Ectodermal cell (in vitro differentiated cells): ENCODE results near the gene SHISA9.
"Not testable (repeated sequence)": the region's sequence is repeated elsewhere in the genome, so short reads cannot be mapped to it uniquely, and the experiment has no call there.

Experiments used
- H3K27ac ChIP-seq: 2 replicates; pipeline ENCODE4 v1.7.0; 2013; ENCODE audit warnings: mild to moderate bottlenecking, low read depth, low read length; ENCODE audit not compliant: insufficient read depth, poor library complexity, severe bottlenecking
- H3K27me3 ChIP-seq: 2 replicates; pipeline ENCODE4 v1.7.0; 2013; ENCODE audit warnings: mild to moderate bottlenecking, low read length; ENCODE audit not compliant: insufficient read depth, control insufficient read depth, poor library complexity, severe bottlenecking
- H3K36me3 ChIP-seq: one replicate; pipeline ENCODE4 v1.7.0; 2013; ENCODE audit warnings: low read length; ENCODE audit not compliant: control insufficient read depth, insufficient read depth
- H3K4me1 ChIP-seq: one replicate; pipeline ENCODE4 v1.7.0; 2013; ENCODE audit warnings: low read length; ENCODE audit not compliant: control insufficient read depth, insufficient read depth
- H3K4me3 ChIP-seq: 2 replicates; pipeline ENCODE4 v1.7.0; 2013; ENCODE audit warnings: low read depth, low read length, control low read depth; ENCODE audit not compliant: insufficient read depth
- H3K9me3 ChIP-seq: 2 replicates; pipeline ENCODE4 v1.7.0; 2013; ENCODE audit warnings: mild to moderate bottlenecking, low read length, moderate library complexity; ENCODE audit not compliant: control insufficient read depth
- WGBS, 2 experiments: methylation state at CpG; one replicate each; pipeline ENCODE4 v1.1.7; 2013; ENCODE audit warnings: missing lambda C conversion rate in 2 of 2; 5-methylcytosine and 5-hydroxymethylcytosine counted together

SHISA9 gene

GRCh38 chr16:12907670-12908233 is 6.4 kb downstream of the SHISA9 start:
- Histone ChIP-seq H3K9me3 (no peaks in the 10 kb centered on the region), H3K4me3 (no peak overlapping the region), H3K4me1 (no peaks in the 10 kb centered on the region), H3K27me3 (peaks cover 15% of the 10 kb centered on the region), H3K27ac (no peak overlapping the region), H3K36me3 (peaks cover 6% of the 10 kb centered on the region)
- 66 to 69% methylated on average over 5 of the region's 5 CpGs for WGBS, 2 experiments

- Histone ChIP-seq H3K4me1 (no peaks in the 10 kb centered on the region), H3K27me3 (no peaks in the 10 kb centered on the region), H3K9me3 (no peaks in the 10 kb centered on the region), H3K4me3 (no peak overlapping the region), H3K27ac (no peak overlapping the region), H3K36me3 (no peaks in the 10 kb centered on the region)
- 84 to 91% methylated on average over 3 to 5 of the region's 5 CpGs for WGBS, 2 experiments
These were observed 15.8 kb downstream of the SHISA9 start for GRCh38 chr16:12917246-12917645.

DNA sequence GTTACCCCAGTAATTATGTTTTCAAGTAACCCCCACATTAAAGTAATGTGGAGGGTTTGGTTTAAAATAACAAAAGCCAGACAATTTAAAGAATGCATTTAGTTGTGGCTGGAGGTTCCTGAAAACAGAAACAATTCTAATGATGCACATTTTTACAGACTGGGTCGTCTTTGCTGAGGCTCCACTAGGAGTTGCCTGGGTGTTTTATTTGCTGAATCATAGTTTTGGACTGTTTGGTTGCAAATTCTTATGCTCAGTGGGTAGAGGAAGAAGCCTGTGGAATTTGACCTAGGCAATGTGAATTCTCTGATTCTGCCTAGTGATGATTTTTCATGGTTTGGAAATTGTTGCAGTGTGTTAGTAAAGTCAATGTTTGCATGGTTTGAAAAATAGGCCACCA is 16.3 kb downstream of the SHISA9 start:
- Histone ChIP-seq H3K4me1 (no peaks in the 10 kb centered on the region), H3K36me3 (no peaks in the 10 kb centered on the region), H3K9me3 (no peaks in the 10 kb centered on the region), H3K4me3 (no peak overlapping the region), H3K27me3 (no peaks in the 10 kb centered on the region), H3K27ac (no peak overlapping the region)
- WGBS, 2 experiments: 57 to 67% methylated on average over 1 of the region's 1 CpG

- Histone ChIP-seq H3K9me3 (no peaks in the 10 kb centered on the region), H3K4me3 (no peak overlapping the region), H3K36me3 (no peaks in the 10 kb centered on the region), H3K27ac (no peak overlapping the region), H3K27me3 (no peaks in the 10 kb centered on the region), H3K4me1 (no peaks in the 10 kb centered on the region)
- WGBS, 2 experiments: 97 to 100% methylated on average over 4 of the region's 4 CpGs
These were observed 19.3 kb downstream of the SHISA9 start for GRCh38 chr16:12920739-12921138.

- WGBS, 2 experiments: 94 to 95% methylated on average over 5 to 6 of the region's 6 CpGs
- not testable (repeated sequence) for H3K27me3 ChIP-seq
These were observed 22.2 kb downstream of the SHISA9 start for GRCh38 chr16:12923640-12924039.

DNA sequence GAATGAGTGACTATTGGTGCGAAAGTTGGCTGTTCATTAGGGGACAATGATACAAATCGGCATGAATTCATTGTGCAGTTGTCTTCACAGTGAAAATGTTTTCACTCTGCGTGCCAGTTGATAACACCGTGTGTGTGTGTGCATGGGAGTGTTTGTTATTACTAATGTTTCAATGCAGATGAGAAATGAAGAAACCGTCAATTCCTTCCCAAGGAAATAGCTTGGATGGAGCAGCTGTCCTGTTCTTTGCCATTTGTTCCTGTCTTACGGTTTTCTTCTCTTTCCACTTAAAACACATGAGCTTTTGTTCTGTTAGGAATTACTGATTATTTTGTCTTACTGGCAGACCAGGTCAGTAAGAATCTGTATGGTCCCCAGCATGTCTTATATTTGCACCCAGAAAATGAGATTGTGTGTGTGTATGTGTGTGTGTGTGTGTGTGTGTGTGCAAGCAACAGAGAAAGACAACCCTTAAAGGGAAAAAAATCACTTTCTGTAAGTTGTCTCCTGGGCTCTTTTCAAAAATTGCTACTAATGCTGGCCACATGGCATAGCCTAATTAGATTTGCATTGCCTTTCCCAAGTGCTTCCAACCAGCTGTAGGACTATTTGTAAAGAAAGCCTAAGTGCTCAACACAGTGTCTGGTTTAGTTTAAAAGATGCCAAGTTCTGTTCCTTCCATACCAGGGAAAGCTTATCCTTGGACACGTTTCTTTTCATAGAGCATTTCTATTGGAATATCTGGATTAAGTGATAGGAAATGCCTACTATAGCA is 23.8 kb downstream of the SHISA9 start:
- WGBS, 2 experiments: 92 to 93% methylated on average over 6 to 7 of the region's 7 CpGs
- Histone ChIP-seq H3K4me3 (no peak overlapping the region), H3K4me1 (no peaks in the 10 kb centered on the region), H3K27ac (no peak overlapping the region), H3K36me3 (no peaks in the 10 kb centered on the region), H3K9me3 (no peaks in the 10 kb centered on the region), H3K27me3 (no peaks in the 10 kb centered on the region)

More at GRCh38 chr16:12923640-12924039, 22.2 kb downstream of the SHISA9 start:
- H3K9me3 ChIP-seq, H3K4me3 ChIP-seq, H3K36me3 ChIP-seq, H3K27ac ChIP-seq, H3K4me1 ChIP-seq: not testable (repeated sequence)

DNA sequence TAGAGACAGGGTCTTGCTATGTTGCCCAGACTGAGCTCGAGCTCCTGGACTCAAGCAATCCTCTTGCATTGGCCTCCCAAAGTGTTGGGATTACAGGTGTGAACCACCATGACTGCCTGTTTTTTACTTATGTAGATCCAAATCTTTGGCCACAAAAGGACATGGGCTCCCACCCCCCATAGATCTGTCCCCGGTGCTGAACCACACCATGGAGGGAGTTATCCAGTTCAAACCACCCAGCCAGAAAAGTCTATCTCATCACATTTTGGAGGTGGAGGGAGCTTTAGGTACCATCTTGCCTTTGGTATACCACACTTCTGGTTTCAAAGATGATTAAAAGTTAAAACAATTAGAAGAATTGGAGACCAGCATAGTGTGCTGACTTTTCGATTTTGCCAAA is 26.2 kb downstream of the SHISA9 start:
- no peak overlapping the region for H3K27ac ChIP-seq
- H3K36me3 ChIP-seq: no peaks in the 10 kb centered on the region
- no peak overlapping the region for H3K4me3 ChIP-seq
- no peaks in the 10 kb centered on the region for H3K9me3 ChIP-seq
- H3K4me1 ChIP-seq: no peaks in the 10 kb centered on the region
- no peaks in the 10 kb centered on the region for H3K27me3 ChIP-seq
- 94 to 96% methylated on average over 2 to 3 of the region's 3 CpGs for WGBS, 2 experiments

DNA sequence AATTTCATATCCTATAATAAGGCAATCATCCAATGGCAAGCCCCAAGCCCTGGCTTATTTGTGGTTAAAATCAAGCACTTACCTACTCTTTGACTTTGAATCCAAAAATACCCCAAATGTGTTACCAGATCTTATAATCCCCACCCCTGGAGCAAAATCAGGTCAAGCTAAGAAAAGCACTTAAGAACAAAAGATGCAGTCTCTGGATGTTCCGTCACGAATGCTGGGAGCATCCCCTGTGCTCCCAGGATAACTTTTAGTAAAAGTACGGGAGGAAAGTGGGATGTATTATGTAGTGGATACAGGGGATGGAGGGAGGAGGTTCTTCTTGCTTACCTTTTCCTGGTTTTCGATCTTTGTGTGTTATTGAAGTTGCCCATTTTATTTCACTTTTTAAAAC is 29.5 kb downstream of the SHISA9 start:
- Histone ChIP-seq H3K27me3 (no peaks in the 10 kb centered on the region), H3K27ac (no peak overlapping the region), H3K9me3 (no peaks in the 10 kb centered on the region), H3K4me3 (no peak overlapping the region), H3K4me1 (no peaks in the 10 kb centered on the region), H3K36me3 (no peaks in the 10 kb centered on the region)
- 90 to 92% methylated on average over 3 of the region's 4 CpGs for WGBS, 2 experiments

DNA sequence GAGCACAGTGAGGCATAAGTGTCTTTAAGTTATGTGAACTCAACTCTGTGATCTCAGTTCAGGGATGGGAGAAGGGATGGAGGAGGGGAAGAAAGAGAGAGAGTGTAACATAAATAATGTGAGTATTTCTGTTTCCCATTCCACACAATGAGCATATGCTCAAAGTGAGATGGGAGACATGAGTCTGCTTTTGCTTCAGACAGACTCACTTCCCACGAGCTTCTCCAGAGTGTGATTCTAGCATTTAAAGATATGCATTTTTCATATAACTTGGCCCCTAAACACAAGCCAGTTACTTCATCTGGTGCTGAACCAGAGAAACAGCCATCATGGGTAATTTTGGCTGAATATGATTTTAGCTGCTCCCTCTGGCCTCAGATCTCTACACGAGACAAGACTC is 35.0 kb downstream of the SHISA9 start:
- 83 to 96% methylated on average over 1 to 2 of the region's 2 CpGs for WGBS, 2 experiments
- Histone ChIP-seq H3K36me3 (no peaks in the 10 kb centered on the region), H3K27ac (no peak overlapping the region), H3K9me3 (no peaks in the 10 kb centered on the region), H3K27me3 (no peaks in the 10 kb centered on the region), H3K4me1 (no peaks in the 10 kb centered on the region), H3K4me3 (no peak overlapping the region)

- WGBS, 2 experiments: 89 to 96% methylated on average over 3 of the region's 3 CpGs
- Histone ChIP-seq H3K4me1 (no peaks in the 10 kb centered on the region), H3K36me3 (no peaks in the 10 kb centered on the region), H3K27me3 (no peaks in the 10 kb centered on the region), H3K4me3 (no peak overlapping the region), H3K27ac (no peak overlapping the region), H3K9me3 (no peaks in the 10 kb centered on the region)
These were observed 40.5 kb downstream of the SHISA9 start for GRCh38 chr16:12941896-12942295.
